Measurements from ENCODE around the gene PNCK. TPM values are rescaled to one million over a fixed set of nuclear protein-coding genes. Genes with fewer than 3 reads are reported as not detected.
"Not testable (repeated sequence)": the region's sequence is repeated elsewhere in the genome, so short reads cannot be mapped to it uniquely, and the experiment has no call there.

The PNCK gene
- total RNA-seq, 4 donors from 2014 or later = 0.83 TPM; not detected in 3

DNA sequence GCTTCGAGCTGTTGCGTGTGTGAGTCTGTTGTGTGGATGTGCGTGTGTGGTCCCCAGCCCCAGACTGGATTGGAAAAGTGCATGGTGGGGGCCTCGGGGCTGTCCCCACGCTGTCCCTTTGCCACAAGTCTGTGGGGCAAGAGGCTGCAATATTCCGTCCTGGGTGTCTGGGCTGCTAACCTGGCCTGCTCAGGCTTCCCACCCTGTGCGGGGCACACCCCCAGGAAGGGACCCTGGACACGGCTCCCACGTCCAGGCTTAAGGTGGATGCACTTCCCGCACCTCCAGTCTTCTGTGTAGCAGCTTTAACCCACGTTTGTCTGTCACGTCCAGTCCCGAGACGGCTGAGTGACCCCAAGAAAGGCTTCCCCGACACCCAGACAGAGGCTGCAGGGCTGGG is 22.5 kb upstream of the PNCK start:
- Histone ChIP-seq H3K27me3 (no peaks in the 10 kb centered on the region), H3K27ac (no peak overlapping the region), H3K36me3 (peaks cover 0 to 6% of the 10 kb centered on the region in 2 donors), H3K4me3 (replicated peaks in 1 of 3) (no peak overlapping the region), H3K4me1 (no peaks in the 10 kb centered on the region), H3K9me3 (no peaks in the 10 kb centered on the region)
- TF ChIP-seq, protein P1, sequence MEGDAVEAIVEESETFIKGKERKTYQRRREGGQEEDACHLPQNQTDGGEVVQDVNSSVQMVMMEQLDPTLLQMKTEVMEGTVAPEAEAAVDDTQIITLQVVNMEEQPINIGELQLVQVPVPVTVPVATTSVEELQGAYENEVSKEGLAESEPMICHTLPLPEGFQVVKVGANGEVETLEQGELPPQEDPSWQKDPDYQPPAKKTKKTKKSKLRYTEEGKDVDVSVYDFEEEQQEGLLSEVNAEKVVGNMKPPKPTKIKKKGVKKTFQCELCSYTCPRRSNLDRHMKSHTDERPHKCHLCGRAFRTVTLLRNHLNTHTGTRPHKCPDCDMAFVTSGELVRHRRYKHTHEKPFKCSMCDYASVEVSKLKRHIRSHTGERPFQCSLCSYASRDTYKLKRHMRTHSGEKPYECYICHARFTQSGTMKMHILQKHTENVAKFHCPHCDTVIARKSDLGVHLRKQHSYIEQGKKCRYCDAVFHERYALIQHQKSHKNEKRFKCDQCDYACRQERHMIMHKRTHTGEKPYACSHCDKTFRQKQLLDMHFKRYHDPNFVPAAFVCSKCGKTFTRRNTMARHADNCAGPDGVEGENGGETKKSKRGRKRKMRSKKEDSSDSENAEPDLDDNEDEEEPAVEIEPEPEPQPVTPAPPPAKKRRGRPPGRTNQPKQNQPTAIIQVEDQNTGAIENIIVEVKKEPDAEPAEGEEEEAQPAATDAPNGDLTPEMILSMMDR (IDR thresholded peaks at IDR 0.05) = no peak
- TF ChIP-seq POLR2A (IDR thresholded peaks at IDR 0.05) = no peak
- no peak for DNase-seq
- WGBS, 2 donors = 92 to 93% methylated on average over 5 to 7 of the region's 15 CpGs
- intact Hi-C loops (cut with DNase I) = no loop called here

DNA sequence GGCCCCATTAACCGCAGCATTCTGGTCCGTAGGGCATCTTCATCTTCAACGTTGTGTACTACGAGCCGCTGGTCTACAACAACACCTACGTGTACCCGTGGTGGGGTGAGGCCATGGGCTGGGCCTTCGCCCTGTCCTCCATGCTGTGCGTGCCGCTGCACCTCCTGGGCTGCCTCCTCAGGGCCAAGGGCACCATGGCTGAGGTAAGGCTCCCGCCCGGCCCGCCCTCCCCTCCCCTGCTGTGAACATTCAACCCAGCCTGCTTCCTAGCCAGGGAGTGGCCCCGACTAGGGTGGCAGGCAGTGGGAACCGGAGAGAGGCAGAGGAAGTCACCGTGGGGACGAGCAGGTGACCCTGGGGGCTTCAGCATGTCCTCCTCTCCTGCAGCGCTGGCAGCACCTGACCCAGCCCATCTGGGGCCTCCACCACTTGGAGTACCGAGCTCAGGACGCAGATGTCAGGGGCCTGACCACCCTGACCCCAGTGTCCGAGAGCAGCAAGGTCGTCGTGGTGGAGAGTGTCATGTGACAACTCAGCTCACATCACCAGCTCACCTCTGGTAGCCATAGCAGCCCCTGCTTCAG is 21.2 kb upstream of the PNCK start:
- intact Hi-C loops (cut with DNase I) = no loop called here
- H3K4me3 ChIP-seq (replicated peaks in 1 of 3) = no peak overlapping the region
- 90% methylated on average over 6 of the region's 23 CpGs; no CpG with 5 or more reads in 1 of the 2 donors for WGBS, 2 donors
- H3K36me3 ChIP-seq = no peaks in the 10 kb centered on the region
- no peak for DNase-seq
- no peaks in the 10 kb centered on the region for H3K4me1 ChIP-seq
- no peaks in the 10 kb centered on the region for H3K27me3 ChIP-seq
- TF ChIP-seq POLR2A (IDR thresholded peaks at IDR 0.05) = no peak
- TF ChIP-seq, protein P1 (IDR thresholded peaks at IDR 0.05) = no peak
- no peak overlapping the region for H3K27ac ChIP-seq
- H3K9me3 ChIP-seq = no peaks in the 10 kb centered on the region

DNA sequence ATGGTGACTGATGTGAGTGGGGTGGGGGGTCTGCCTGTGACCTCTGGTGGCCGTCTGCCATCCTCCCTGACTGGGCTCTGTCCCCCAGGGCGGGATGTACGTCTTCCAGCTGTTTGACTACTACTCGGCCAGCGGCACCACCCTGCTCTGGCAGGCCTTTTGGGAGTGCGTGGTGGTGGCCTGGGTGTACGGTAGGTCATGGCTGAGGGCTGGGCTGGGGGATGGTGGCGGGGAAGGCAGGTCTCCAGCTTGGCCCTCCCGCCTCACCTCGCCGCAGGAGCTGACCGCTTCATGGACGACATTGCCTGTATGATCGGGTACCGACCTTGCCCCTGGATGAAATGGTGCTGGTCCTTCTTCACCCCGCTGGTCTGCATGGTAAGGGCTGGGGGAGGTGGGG is 20.6 kb upstream of the PNCK start:
- H3K27ac ChIP-seq; H3K4me1 ChIP-seq; H3K4me3 ChIP-seq (replicated peaks in 1 of 3); intact Hi-C loops (cut with DNase I); H3K27me3 ChIP-seq; H3K9me3 ChIP-seq; DNase-seq; H3K36me3 ChIP-seq: not testable (repeated sequence)
- WGBS, 2 donors = 60% methylated on average over 1 of the region's 16 CpGs; no CpG with 5 or more reads in 1 of the 2 donors

DNA sequence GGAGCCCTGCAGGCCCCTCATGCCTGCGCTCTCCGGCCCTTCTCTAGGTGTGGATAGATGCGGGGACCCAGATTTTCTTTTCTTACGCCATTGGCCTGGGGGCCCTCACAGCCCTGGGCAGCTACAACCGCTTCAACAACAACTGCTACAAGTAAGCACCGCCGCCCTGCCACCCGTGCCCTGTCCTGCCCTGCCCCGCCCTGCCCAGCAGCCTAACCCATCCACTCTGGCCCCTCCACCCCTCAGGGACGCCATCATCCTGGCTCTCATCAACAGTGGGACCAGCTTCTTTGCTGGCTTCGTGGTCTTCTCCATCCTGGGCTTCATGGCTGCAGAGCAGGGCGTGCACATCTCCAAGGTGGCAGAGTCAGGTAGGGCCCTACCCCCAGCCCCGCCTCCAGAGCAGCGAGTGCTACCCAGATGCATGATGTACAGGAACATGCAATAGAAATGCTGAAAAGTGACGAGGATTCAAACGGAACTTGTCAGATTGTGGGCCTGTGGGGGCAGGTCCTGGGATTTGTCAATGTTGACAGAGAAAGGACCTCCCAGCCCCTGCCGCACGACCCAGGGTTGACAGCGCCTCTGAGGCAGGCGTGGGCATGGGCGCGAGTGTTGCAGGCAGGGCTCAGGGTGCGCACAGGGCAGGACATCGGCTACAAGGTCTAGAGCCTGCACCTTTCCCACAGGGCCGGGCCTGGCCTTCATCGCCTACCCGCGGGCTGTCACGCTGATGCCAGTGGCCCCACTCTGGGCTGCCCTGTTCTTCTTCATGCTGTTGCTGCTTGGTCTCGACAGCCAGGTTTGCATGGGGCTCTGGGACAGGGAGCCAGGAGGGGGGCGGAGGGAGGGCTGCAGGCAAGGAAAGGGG is 19.8 kb upstream of the PNCK start:
- H3K4me3 ChIP-seq (replicated peaks in 1 of 3) = no peak overlapping the region
- TF ChIP-seq, protein P1 (IDR thresholded peaks at IDR 0.05) = no peak
- TF ChIP-seq POLR2A (IDR thresholded peaks at IDR 0.05) = no peak
- no peaks in the 10 kb centered on the region for H3K9me3 ChIP-seq
- intact Hi-C loops (cut with DNase I) = no loop called here
- no peak overlapping the region for H3K27ac ChIP-seq
- DNase-seq = no peak
- no peaks in the 10 kb centered on the region for H3K36me3 ChIP-seq
- no peaks in the 10 kb centered on the region for H3K4me1 ChIP-seq
- 91 to 95% methylated on average over 7 to 13 of the region's 31 CpGs for whole genome bisulfite sequencing, 2 donors
- no peaks in the 10 kb centered on the region for H3K27me3 ChIP-seq

DNA sequence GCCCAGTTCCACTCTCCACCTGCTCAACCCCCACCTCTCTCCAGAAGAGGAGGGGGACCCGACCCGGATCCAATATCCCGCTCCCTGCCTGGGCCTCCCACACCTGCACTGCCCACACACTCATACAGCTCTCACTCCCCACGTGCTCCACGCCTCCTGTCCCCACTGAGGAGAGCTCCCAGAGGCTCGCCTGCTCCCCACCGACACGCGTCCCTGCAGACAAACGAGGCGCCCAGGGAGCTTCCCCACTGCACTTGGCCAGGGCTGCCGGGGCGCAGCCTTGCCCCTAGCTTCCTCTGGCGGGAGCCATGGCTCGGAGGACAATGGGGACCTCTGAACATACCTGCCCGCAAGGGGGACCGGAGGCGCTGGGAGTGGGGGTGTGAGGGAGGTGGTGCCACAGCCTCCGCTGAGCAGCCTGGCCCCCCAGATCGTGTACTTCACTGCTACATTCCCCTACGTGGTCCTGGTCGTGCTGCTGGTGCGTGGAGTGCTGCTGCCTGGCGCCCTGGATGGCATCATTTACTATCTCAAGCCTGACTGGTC is 19.1 kb upstream of the PNCK start:
- Histone ChIP-seq H3K36me3 (no peaks in the 10 kb centered on the region), H3K9me3 (no peaks in the 10 kb centered on the region), H3K4me1 (no peaks in the 10 kb centered on the region), H3K27ac (no peak overlapping the region), H3K4me3 (replicated peaks in 1 of 3) (no peak overlapping the region), H3K27me3 (no peaks in the 10 kb centered on the region)
- intact Hi-C loops (cut with DNase I) = no loop called here
- WGBS, 2 donors = 40 to 41% methylated on average over 1 to 6 of the region's 24 CpGs
- no peak for TF ChIP-seq POLR2A (IDR thresholded peaks at IDR 0.05)
- TF ChIP-seq, protein P1 (IDR thresholded peaks at IDR 0.05) = no peak
- DNase-seq = no peak
